GM13976 (cell line): ENCODE measurements around the gene PC.

Experiments used
- DNase-seq: peaks from one replicate; pipeline ENCODE4 v3.0.0; 2012; ENCODE audit warnings: low spot score
- in situ Hi-C: fragments of 300-500 bp; cut with MboI; formaldehyde crosslinking; loops from one replicate; pipeline ENCODE4 v1.12.0; 2022; ENCODE audit warnings: low sequenced_read_pairs, mixed read lengths, inconsistent platforms; ENCODE audit not compliant: unreplicated experiment
- TF ChIP-seq, protein P1 (sequence below): IDR thresholded peaks from 2 replicates; pipeline ENCODE4 v1.5.1; 2012; ENCODE audit warnings: borderline replicate concordance, mild to moderate bottlenecking; ENCODE audit not compliant: insufficient read depth; ENCODE audit errors: extremely low read depth, missing control alignments, control extremely low read depth

The PC gene

DNA sequence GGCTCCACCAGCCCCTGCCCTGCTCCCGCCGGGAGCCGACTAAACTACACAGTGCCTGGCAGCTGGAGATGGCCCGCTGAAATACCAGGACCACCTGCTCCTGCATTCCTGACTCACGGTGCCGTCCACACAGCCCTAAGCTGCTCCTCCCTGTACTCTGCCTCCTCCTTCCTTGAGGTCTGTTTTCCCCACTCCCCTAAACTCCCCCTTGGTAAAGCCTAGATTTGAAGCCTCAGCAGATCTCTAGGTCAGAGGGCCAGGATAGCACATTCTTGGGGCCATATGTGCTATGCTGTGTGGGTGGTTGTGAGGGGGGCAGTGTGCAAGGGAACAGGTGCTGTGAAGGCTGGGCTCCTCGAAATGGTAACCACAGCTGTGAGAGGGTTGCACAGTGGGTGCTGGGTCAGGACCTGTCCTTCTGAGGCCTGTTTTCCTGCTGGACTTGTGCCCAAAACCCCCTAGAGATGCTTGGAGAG lies 91.6 kb downstream of the PC start:
- no peak for DNase-seq
- in situ Hi-C loops, result no loop called here
- TF ChIP-seq, protein P1, sequence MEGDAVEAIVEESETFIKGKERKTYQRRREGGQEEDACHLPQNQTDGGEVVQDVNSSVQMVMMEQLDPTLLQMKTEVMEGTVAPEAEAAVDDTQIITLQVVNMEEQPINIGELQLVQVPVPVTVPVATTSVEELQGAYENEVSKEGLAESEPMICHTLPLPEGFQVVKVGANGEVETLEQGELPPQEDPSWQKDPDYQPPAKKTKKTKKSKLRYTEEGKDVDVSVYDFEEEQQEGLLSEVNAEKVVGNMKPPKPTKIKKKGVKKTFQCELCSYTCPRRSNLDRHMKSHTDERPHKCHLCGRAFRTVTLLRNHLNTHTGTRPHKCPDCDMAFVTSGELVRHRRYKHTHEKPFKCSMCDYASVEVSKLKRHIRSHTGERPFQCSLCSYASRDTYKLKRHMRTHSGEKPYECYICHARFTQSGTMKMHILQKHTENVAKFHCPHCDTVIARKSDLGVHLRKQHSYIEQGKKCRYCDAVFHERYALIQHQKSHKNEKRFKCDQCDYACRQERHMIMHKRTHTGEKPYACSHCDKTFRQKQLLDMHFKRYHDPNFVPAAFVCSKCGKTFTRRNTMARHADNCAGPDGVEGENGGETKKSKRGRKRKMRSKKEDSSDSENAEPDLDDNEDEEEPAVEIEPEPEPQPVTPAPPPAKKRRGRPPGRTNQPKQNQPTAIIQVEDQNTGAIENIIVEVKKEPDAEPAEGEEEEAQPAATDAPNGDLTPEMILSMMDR, result no peak

DNA sequence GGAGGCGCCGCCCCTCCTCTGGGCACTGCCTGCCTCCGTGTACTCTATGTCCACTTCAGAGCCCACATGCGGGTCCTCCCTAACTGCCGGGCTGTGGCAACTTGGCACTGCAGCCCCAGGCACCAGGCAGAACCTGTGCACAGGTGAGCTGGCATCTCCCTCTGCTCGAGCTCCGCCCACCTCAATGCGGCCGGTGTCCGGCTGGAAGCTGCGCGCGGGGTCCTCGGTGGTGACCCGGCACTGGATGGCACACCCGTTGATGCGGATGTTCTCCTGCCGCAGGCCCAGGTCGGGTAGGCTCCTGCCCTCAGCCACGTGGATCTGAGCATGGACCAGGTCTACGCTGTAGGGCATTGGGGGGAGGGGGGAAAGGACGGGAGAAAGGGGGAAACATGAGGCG lies 92.2 kb downstream of the PC start:
- TF ChIP-seq, protein P1, result no peak
- no peak for DNase-seq
- in situ Hi-C loops, result no loop called here

DNA sequence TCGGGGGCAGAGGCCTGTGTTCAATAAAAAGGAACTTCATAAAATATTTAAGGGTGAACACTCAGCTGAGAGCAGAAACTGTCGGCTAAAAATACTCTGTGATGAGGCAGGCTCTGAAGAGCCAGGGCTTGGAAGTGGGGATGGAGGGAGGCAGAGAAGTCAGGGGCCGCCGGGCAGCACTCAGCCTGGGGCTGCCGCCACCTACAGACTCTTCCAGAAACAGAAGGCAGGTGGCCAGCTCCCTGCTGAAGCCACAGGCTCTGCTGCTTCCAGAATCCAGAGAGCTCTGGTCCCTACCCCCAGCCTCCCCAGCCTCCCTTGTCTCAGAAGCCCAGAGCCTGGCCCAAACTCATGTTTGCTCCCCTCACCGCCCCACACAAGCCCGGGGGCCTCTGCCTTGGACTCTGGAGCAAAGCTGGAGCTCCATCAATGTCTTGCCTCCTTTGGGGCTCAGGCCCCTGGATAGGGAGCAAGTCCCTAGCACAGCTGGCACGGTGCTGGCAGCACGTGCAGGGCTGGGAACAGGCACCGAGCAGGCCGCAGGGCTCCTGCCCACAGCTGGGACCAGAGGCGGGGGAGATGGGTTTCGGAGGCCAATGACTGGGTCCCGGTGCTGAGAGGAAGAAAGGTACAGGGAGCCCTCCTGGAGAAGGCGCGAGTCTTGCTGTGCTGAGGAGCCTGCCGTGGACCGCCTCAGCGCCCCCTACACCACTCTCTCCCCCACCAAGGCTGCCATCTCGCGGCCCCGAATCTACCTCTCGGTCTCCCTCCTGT lies 93.1 kb downstream of the PC start:
- TF ChIP-seq, protein P1, result no peak
- DNase-seq, result no peak
- in situ Hi-C loops, result no loop called here

GRCh38 chr11:66864172-66864901 lies 93.8 kb downstream of the PC start:
- in situ Hi-C loops, result no loop called here
- DNase-seq, result no peak
- TF ChIP-seq, protein P1, result no peak

DNA sequence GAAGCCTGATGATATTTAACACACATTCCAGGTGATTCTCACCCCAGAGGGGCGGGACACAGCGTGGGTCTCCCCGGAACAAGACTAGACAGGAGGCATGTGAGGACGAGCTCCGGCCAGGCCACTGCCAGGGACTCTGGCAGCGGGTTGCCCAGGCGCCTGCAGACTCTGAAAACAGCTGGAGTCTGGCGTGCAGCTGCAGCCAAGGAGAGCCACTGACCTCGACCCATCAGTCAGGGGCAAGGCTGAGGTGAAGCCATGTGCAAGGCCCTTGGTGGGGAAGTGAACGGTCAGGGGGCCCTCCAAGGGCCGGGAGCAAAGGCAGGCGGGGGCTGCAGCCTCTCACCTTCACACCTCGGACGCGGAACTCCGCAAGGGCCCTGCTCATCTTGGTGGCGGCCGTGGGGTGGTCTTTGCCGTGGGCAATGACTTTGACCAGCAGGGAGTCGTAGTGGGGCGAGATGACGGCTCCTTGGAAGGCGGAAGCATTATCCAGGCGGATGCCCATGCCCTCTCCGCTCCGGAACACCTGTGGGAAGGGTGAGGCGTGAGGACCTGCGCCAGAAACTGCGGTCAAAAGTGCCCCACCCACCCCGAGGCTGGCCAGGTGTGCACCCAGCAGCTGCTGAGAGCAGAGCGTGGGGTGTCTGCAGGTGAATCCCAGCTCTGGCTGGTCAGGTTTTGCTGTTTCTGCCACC lies 94.6 kb downstream of the PC start:
- TF ChIP-seq, protein P1, result no peak
- no peak for DNase-seq
- in situ Hi-C loops, result no loop called here

- TF ChIP-seq, protein P1, result no peak
- in situ Hi-C loops, result no loop called here
- no peak for DNase-seq
Observed at GRCh38 chr11:66862559-66863037, 95.6 kb downstream of the PC start.
